Adrenal gland (tissue), 5 donors: ENCODE data around the gene FOXJ1.

Experiments used
- POLR2A ChIP-seq, 2 donors: fragments of 450-650 bp; IDR thresholded peaks; one replicate each; pipeline ENCODE4 v1.6.1; 2017; ENCODE audit warnings: antibody characterized with exemption in 2 of 2, mild to moderate bottlenecking in 2 of 2, moderate library complexity in 1 of 2
- TF ChIP-seq, protein P1 (sequence below), 6 experiments: fragments of 450-650 bp in 4 of 6; fragments of 200-600 bp in 2 of 6; sonication (generic) in 1 of 6; IDR thresholded peaks; 1 replicate in 5 of 6; 2 replicates in 1 of 6; pipeline versions ENCODE4 v1.5.1 to v1.8.0; 2016 to 2021; ENCODE audit warnings: antibody characterized with exemption in 6 of 6, mild to moderate bottlenecking in 2 of 6, moderate library complexity in 1 of 6
- donor health status: DM: no; HTN: no; CAD: no.

DNA sequence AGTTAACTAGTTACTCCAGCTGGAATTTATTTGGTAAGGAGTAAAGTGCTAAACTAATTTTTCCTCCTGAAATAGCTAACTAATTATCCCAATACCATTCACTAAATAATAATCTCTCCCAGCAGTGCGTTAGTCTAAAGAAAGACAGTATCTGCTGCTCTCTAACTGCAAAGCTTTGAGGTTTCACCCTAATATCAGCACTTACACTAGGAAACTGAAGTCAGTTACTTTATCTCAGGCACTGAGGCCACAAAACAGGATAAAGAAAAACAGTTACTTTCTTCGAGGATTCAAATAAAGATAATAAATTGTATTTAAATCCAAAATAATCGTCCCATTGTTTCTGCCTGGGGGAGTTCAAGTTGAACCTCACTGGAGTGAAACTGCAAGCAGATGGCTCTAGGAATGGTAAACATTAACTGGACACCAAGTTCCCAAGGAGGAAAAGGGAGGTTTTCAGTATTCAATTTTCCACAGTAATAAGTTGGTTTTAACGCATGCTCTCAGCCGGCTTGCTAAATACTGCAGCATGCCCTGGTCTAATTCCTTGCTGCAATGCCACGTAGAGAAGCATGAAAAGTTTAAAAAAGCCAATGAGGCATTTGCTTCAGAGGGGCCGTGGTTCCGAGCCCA is 20.0 kb upstream of the FOXJ1 start:
- TF ChIP-seq, protein P1, sequence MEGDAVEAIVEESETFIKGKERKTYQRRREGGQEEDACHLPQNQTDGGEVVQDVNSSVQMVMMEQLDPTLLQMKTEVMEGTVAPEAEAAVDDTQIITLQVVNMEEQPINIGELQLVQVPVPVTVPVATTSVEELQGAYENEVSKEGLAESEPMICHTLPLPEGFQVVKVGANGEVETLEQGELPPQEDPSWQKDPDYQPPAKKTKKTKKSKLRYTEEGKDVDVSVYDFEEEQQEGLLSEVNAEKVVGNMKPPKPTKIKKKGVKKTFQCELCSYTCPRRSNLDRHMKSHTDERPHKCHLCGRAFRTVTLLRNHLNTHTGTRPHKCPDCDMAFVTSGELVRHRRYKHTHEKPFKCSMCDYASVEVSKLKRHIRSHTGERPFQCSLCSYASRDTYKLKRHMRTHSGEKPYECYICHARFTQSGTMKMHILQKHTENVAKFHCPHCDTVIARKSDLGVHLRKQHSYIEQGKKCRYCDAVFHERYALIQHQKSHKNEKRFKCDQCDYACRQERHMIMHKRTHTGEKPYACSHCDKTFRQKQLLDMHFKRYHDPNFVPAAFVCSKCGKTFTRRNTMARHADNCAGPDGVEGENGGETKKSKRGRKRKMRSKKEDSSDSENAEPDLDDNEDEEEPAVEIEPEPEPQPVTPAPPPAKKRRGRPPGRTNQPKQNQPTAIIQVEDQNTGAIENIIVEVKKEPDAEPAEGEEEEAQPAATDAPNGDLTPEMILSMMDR (IDR thresholded peaks at IDR 0.05): no peak
- no peak for TF ChIP-seq POLR2A (IDR thresholded peaks at IDR 0.05)
